Mononuclear cell (primary cell): Measurements from ENCODE around the gene UGT1A6. TPM values are rescaled to one million over a fixed set of nuclear protein-coding genes. Genes with fewer than 3 reads are reported as not detected.

ENCODE experiments used
- H3K27me3 ChIP-seq: 2 replicates; pipeline ENCODE4 v1.6.0; 2011; ENCODE audit warnings: low read length, control low read depth; ENCODE audit not compliant: insufficient read depth
- H3K4me1 ChIP-seq: 2 replicates; pipeline ENCODE4 v1.5.1; 2011; ENCODE audit warnings: mild to moderate bottlenecking, low read length, control low read depth; ENCODE audit not compliant: insufficient read depth
- H3K4me3 ChIP-seq: 2 replicates; pipeline ENCODE4 v1.5.1; 2011; ENCODE audit warnings: mild to moderate bottlenecking, low read length, moderate library complexity
- H3K9me3 ChIP-seq: 2 replicates; pipeline ENCODE4 v1.5.1; 2011; ENCODE audit warnings: low read depth, mild to moderate bottlenecking, control low read depth, low read length
- total RNA-seq: library from RNA; depleted of rRNA; stranded (reverse); fragments of >200 nt; gene quantifications from one replicate; pipeline ENCODE4 v1.2.3, GENCODE V29; 2012

Gene UGT1A6
- total RNA-seq, 1 donor = not detected

DNA sequence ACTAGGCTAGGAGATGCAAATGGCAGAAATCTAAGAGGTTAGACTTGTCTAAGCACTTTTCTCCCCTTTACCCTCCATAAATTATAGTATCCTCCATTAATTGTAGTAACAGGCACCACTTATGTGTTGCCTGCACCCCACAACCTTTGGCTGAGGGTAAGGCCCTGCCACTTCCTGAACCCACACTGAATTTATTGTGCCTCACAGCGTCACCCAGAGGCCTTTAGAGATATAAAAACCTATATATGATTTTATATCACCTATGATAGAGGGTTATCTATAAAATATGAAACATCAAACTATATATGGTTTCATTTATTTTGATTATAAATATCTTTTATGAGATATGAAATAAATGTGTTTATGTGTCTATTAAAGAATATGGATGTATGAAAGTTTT is 18.4 kb upstream of the UGT1A6 start:
- Histone ChIP-seq H3K4me1 (no peaks in the 10 kb centered on the region), H3K27me3 (peaks cover 2% of the 10 kb centered on the region), H3K9me3 (no peaks in the 10 kb centered on the region), H3K4me3 (no peak overlapping the region)

GRCh38 chr2:233674995-233675394 is 17.7 kb upstream of the UGT1A6 start:
- Histone ChIP-seq H3K4me3 (no peak overlapping the region), H3K27me3 (peaks cover 2% of the 10 kb centered on the region), H3K4me1 (no peaks in the 10 kb centered on the region), H3K9me3 (no peaks in the 10 kb centered on the region)

GRCh38 chr2:233676046-233676445 is 16.6 kb upstream of the UGT1A6 start:
- no peaks in the 10 kb centered on the region for H3K4me1 ChIP-seq
- no peak overlapping the region for H3K4me3 ChIP-seq
- no peaks in the 10 kb centered on the region for H3K27me3 ChIP-seq
- H3K9me3 ChIP-seq = no peaks in the 10 kb centered on the region

DNA sequence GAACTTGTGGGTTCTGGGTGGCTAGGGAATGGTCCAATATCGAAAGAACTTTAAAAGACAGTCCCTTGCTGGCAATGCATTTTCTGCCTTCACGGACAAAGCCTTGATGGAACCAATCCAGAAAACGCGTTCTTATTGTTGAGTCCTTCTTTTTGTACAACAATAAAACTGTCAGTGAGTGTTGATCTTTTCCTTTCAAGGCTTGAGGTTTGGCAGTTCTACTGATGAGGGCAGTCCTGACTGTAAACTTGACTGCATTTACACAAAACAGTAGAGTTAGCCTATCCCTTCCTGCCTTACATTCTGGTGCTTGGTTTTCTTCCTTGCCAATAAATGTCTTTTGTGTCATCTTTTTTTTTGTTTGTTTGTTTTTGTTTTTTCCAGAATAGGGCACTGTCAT is 13.5 kb upstream of the UGT1A6 start:
- H3K4me1 ChIP-seq = no peaks in the 10 kb centered on the region
- H3K27me3 ChIP-seq = no peaks in the 10 kb centered on the region
- H3K4me3 ChIP-seq = no peak overlapping the region
- H3K9me3 ChIP-seq = no peaks in the 10 kb centered on the region

GRCh38 chr2:233680361-233681045 is 12.2 kb upstream of the UGT1A6 start:
- H3K27me3 ChIP-seq = no peaks in the 10 kb centered on the region
- no peaks in the 10 kb centered on the region for H3K9me3 ChIP-seq
- no peak overlapping the region for H3K4me3 ChIP-seq
- H3K4me1 ChIP-seq = no peaks in the 10 kb centered on the region

GRCh38 chr2:233681521-233682099 is 11.1 kb upstream of the UGT1A6 start, which contains the start of gene UGT1A7:
UGT1A7 (plus strand) TSS chr2:233681901; CDS start chr2:233681938, 37 bp downstream.
- no peaks in the 10 kb centered on the region for H3K9me3 ChIP-seq
- H3K4me3 ChIP-seq = no peak within 1 kb of the TSS
- H3K4me1 ChIP-seq = no peaks in the 10 kb centered on the region
- no peaks in the 10 kb centered on the region for H3K27me3 ChIP-seq

- Histone ChIP-seq H3K4me3 (no peak overlapping the region), H3K4me1 (no peaks in the 10 kb centered on the region), H3K9me3 (no peaks in the 10 kb centered on the region), H3K27me3 (no peaks in the 10 kb centered on the region)
Observed at GRCh38 chr2:233684640-233685039, 8.1 kb upstream of the UGT1A6 start.

GRCh38 chr2:233686928-233687327 is 5.8 kb upstream of the UGT1A6 start:
- Histone ChIP-seq H3K4me3 (no peak overlapping the region), H3K9me3 (no peaks in the 10 kb centered on the region), H3K4me1 (no peaks in the 10 kb centered on the region), H3K27me3 (no peaks in the 10 kb centered on the region)

DNA sequence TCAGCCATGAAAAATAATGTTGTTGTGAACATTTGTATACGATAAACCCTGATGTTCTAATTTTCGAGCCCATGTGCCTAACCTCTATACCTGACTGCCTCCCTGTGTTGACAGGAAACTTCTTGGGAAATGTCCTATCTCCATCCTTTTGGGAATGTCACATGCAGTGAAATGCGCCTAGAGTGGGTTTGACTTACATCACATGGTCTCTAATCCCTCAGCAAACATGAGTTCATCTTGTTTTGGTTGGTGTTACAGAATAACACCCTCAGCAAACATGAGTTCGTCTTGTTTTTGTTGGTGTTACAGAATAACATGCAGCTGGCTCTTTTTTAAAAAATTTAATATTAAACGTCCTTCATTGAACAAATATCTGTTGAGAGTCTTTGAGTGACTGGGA is 4.3 kb upstream of the UGT1A6 start:
- H3K27me3 ChIP-seq = no peaks in the 10 kb centered on the region
- no peaks in the 10 kb centered on the region for H3K4me1 ChIP-seq
- H3K9me3 ChIP-seq = no peaks in the 10 kb centered on the region
- H3K4me3 ChIP-seq = no peak overlapping the region

DNA sequence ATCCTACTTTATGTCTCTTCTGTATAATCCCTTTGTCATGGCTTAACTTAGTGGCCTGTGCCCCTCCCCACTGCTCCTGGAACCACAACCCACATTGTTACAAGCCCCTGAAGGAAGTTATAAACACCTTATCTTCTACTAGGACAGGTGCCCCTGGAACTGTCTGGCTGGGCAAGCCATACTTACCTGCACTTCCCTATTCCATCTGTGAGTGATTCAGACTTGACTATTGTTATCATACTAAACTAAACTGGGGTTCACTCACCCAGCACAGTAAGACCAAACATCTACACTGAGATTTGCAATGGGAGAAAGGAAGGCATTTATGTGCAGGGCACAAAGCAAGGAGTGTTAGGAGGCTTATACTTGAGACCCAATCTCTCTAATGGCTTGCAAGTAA is 3.7 kb upstream of the UGT1A6 start:
- no peaks in the 10 kb centered on the region for H3K9me3 ChIP-seq
- H3K27me3 ChIP-seq = no peaks in the 10 kb centered on the region
- H3K4me3 ChIP-seq = no peak overlapping the region
- H3K4me1 ChIP-seq = no peaks in the 10 kb centered on the region

- Histone ChIP-seq H3K9me3 (no peaks in the 10 kb centered on the region), H3K4me3 (no peak overlapping the region), H3K27me3 (no peaks in the 10 kb centered on the region), H3K4me1 (no peaks in the 10 kb centered on the region)
Observed at GRCh38 chr2:233689501-233689900, 3.2 kb upstream of the UGT1A6 start.

DNA sequence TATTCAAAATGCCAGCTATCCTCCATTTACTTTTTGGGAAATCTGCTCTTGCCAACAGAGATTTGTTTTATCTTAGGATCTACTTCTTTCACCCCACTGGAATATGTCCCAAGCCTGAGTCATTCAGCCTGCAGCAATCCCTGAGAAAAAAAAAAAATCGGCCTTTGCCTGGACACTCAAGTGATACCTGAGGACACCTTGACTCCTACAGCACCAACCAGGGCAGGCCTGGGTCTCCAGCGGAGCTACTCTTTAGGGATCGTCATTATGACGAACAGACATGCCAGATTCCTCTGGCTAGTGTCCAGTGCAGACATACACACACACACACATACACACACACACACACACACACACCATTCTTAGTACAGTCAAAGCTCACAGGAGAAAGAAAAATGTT is 2.2 kb upstream of the UGT1A6 start:
- no peaks in the 10 kb centered on the region for H3K27me3 ChIP-seq
- H3K9me3 ChIP-seq = no peaks in the 10 kb centered on the region
- H3K4me3 ChIP-seq = no peak overlapping the region
- H3K4me1 ChIP-seq = no peaks in the 10 kb centered on the region

GRCh38 chr2:233691443-233692433 is 952 bp upstream of the UGT1A6 start:
- Histone ChIP-seq H3K4me1 (no peaks in the 10 kb centered on the region), H3K9me3 (no peaks in the 10 kb centered on the region), H3K4me3 (no peak overlapping the region), H3K27me3 (no peaks in the 10 kb centered on the region)

GRCh38 chr2:233693963-233694362 is 1.3 kb downstream of the UGT1A6 start:
- Histone ChIP-seq H3K4me1 (no peaks in the 10 kb centered on the region), H3K4me3 (no peak overlapping the region), H3K9me3 (no peaks in the 10 kb centered on the region), H3K27me3 (no peaks in the 10 kb centered on the region)

- H3K9me3 ChIP-seq = no peaks in the 10 kb centered on the region
- H3K27me3 ChIP-seq = no peaks in the 10 kb centered on the region
- no peaks in the 10 kb centered on the region for H3K4me1 ChIP-seq
- H3K4me3 ChIP-seq = no peak overlapping the region
Observed at GRCh38 chr2:233698740-233699139, 6.0 kb downstream of the UGT1A6 start.
